ENCODE data around the gene OR2V2. TPM values are rescaled to one million over a fixed set of nuclear protein-coding genes. Genes with fewer than 3 reads are reported as not detected.

The OR2V2 gene
- total and polyA plus RNA-seq, 12 donors, result not detected

- TF ChIP-seq POLR2A (IDR thresholded peaks at IDR 0.05), result no peak
- no peak for TF ChIP-seq CTCF (IDR thresholded peaks at IDR 0.05)
- WGBS, 4 donors, result 79 to 83% (median 82%) methylated on average over 35 to 45 of the region's 45 CpGs
- no peaks in the 10 kb centered on the region for H3K36me3 ChIP-seq (replicated peaks in 1 of 2)
- peaks cover 5 to 18% of the 10 kb centered on the region in 2 donors for H3K4me1 ChIP-seq (replicated peaks in 1 of 2)
- H3K27me3 ChIP-seq, result no peaks in the 10 kb centered on the region
- no peaks in the 10 kb centered on the region for H3K9me3 ChIP-seq (replicated peaks in 1 of 3)
- intact Hi-C loops (cut with DNase I), result no loop called here
- no peak overlapping the region for H3K4me3 ChIP-seq
- no peak for DNase-seq
- H3K27ac ChIP-seq, result no peak overlapping the region
These were observed 47.9 kb downstream of the OR2V2 start for GRCh38 chr5:181195249-181195761.

DNA sequence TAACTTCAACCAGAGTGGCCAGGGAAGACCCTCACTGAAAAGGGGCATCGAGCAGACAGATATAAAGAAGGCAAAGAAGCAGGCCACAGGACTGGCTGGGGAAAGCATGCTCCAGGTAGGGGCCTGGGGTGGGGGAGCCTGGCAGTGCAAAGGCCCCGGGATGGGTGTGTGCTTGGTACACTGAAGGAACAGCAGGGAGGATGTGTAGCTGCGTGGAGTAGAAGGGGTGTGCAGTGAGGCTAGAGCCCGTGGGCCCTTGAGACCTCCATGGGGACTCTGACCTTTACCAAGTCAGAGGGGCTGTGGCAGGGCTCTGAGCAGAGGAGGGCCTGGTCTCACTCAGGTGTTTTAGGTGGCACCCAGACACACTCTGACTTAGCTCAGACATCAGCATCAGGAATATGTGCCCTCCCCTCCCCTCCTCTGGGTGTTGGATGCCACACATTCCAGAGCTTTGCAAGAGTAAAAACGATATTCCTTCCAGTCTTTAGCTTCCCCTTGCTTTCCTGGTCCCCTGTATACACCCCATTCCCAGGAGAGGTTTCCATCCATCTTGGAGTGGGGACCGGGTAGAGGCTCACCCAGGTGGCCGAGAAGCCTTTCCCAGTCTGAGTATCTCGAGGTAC, 50.1 kb downstream of the OR2V2 start:
- peaks cover 0 to 8% of the 10 kb centered on the region in 2 donors for H3K4me1 ChIP-seq (replicated peaks in 1 of 2)
- TF ChIP-seq POLR2A (IDR thresholded peaks at IDR 0.05), result no peak
- TF ChIP-seq CTCF (IDR thresholded peaks at IDR 0.05), result no peak
- intact Hi-C loops (cut with DNase I), result no loop called here
- H3K27me3 ChIP-seq, result no peaks in the 10 kb centered on the region
- no peak for DNase-seq
- no peaks in the 10 kb centered on the region for H3K36me3 ChIP-seq (replicated peaks in 1 of 2)
- WGBS, 4 donors, result 72 to 81% (median 75%) methylated on average over 8 of the region's 8 CpGs
- H3K9me3 ChIP-seq (replicated peaks in 1 of 3), result no peaks in the 10 kb centered on the region
- H3K27ac ChIP-seq, result peak overlapping the region in 1 of 5 donors; percentile 29
- H3K4me3 ChIP-seq, result no peak overlapping the region

DNA sequence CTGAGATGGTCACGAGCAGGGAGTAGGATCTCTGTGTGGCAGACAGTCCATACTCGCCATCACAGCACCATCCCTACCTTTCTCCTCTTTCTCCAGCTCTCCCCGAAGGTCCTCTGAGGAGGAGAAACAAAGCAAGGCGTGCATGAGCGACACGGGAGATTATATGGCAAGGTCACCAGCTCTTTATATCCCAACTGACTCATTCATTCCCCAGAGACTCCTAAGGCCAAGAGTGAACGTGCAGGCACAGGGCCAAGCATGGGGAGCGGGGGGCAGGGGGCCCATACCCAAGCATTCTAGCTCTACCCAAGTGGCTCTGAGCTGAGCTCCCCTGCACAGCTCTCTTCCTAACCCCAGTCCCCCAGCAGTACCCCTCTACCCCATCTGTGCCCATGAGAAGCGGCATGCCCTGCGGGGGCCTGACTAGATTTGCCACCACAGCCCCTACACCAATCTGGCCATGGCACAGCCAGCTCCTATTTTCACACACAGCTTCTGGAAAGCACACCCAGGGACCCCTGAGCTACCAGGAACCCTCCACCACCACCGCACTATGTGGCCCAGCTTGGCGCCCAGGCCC, 50.8 kb downstream of the OR2V2 start:
- WGBS, 4 donors, result 57 to 66% (median 58%) methylated on average over 9 to 12 of the region's 12 CpGs
- peak in 3 of 7 donors; percentile 37 to 68 (median 61) for DNase-seq
- Histone ChIP-seq H3K27me3 (no peaks in the 10 kb centered on the region), H3K4me1 (replicated peaks in 1 of 2) (peaks cover 0 to under 1% of the 10 kb centered on the region in 2 donors), H3K36me3 (replicated peaks in 1 of 2) (no peaks in the 10 kb centered on the region), H3K9me3 (replicated peaks in 1 of 3) (no peaks in the 10 kb centered on the region), H3K27ac (peak overlapping the region in 1 of 5 donors; percentile 29), H3K4me3 (no peak overlapping the region)
- intact Hi-C loops (cut with DNase I), result no loop called here
- TF ChIP-seq POLR2A (IDR thresholded peaks at IDR 0.05) (no peak), CTCF (IDR thresholded peaks at IDR 0.05) (no peak)

GRCh38 chr5:181198905-181199519, 51.6 kb downstream of the OR2V2 start:
- no peak overlapping the region for H3K27ac ChIP-seq
- H3K4me3 ChIP-seq, result no peak overlapping the region
- no peak for TF ChIP-seq POLR2A (IDR thresholded peaks at IDR 0.05)
- no peak for TF ChIP-seq CTCF (IDR thresholded peaks at IDR 0.05)
- 78 to 83% (median 82%) methylated on average over 9 of the region's 9 CpGs for WGBS, 4 donors
- H3K9me3 ChIP-seq (replicated peaks in 1 of 3), result no peaks in the 10 kb centered on the region
- intact Hi-C loops (cut with DNase I), result no loop called here
- peaks cover 2 to 4% of the 10 kb centered on the region in 2 donors for H3K4me1 ChIP-seq (replicated peaks in 1 of 2)
- no peaks in the 10 kb centered on the region for H3K27me3 ChIP-seq
- no peaks in the 10 kb centered on the region for H3K36me3 ChIP-seq (replicated peaks in 1 of 2)
- no peak for DNase-seq
